Sigmoid colon (tissue), 7 donors: ENCODE results near the gene PACS1. TPM values are rescaled to one million over a fixed set of nuclear protein-coding genes. Genes with fewer than 3 reads are reported as not detected.

Source experiments
- DNase-seq: peaks from one replicate; pipeline ENCODE4 v3.0.0-alpha.2; 2019
- H3K27ac ChIP-seq, 4 donors: fragments of 200-600 bp; sonication (generic); one replicate each; pipeline ENCODE4 v1.5.1; 2016 to 2019; ENCODE audit warnings: mild to moderate bottlenecking in 1 of 4
- H3K27me3 ChIP-seq, 3 donors: fragments of 200-600 bp; sonication (generic); one replicate each; pipeline ENCODE4 v1.5.1; 2019; ENCODE audit warnings: mild to moderate bottlenecking in 1 of 3
- H3K36me3 ChIP-seq, 4 donors: fragments of 200-600 bp; sonication (generic); one replicate each; pipeline ENCODE4 v1.5.1; 2016 to 2019
- H3K4me1 ChIP-seq, 4 donors: fragments of 200-600 bp; sonication (generic); one replicate each; pipeline ENCODE4 v1.5.1; 2017 to 2019
- H3K4me3 ChIP-seq, 4 donors: fragments of 200-600 bp; sonication (generic); one replicate each; pipeline ENCODE4 v1.5.1; 2017 to 2019; ENCODE audit warnings: mild to moderate bottlenecking in 2 of 4, moderate library complexity in 1 of 4
- H3K9me3 ChIP-seq, 4 donors: fragments of 200-600 bp in 3 of 4; sonication (generic) in 3 of 4; one replicate each; pipeline versions ENCODE4 v1.5.1 to v1.6.1; 2013 to 2019
- EP300 ChIP-seq, 4 donors: sonication (generic); formaldehyde crosslinking; IDR thresholded peaks; one replicate each; pipeline ENCODE4 v1.6.1; 2017; ENCODE audit warnings: antibody characterized with exemption in 4 of 4
- POLR2A ChIP-seq, 2 donors: fragments of 450-650 bp; IDR thresholded peaks; one replicate each; pipeline ENCODE4 v1.6.1; 2016; ENCODE audit warnings: antibody characterized with exemption in 2 of 2, mild to moderate bottlenecking in 2 of 2, moderate library complexity in 2 of 2
- POLR2AphosphoS5 ChIP-seq, 4 donors: sonication (generic); formaldehyde crosslinking; IDR thresholded peaks; one replicate each; pipeline ENCODE4 v1.6.1; 2017; ENCODE audit warnings: antibody characterized with exemption in 4 of 4
- WGBS, 2 donors: extraction: QIAGEN DNeasy Blood & Tissue Kit; methylation state at CpG; one replicate each; pipeline ENCODE4 v1.1.7; 2013; 5-methylcytosine and 5-hydroxymethylcytosine counted together
- intact Hi-C: fragments of 100-400 bp; cut with DNase I; formaldehyde crosslinking; loops from one replicate; pipeline ENCODE4 v1.15.1; 2023
- polyA plus RNA-seq, 3 donors: library from polyadenylated mRNA; stranded (reverse); fragments of 200-250 nt; gene quantifications; one replicate each; pipeline ENCODE4 v1.2.3, GENCODE V29; 2013
- total RNA-seq, 4 donors: library from RNA; depleted of rRNA; stranded (reverse); fragments of >200 nt; gene quantifications; one replicate each; pipeline ENCODE4 v1.1.0, GENCODE V29; 2016
- TF ChIP-seq, protein P1 (sequence below), 4 experiments: fragments of 450-650 bp in 3 of 4; fragments of 200-600 bp in 1 of 4; IDR thresholded peaks; one replicate each; pipeline ENCODE4 v1.5.1; 2016 to 2019; ENCODE audit warnings: antibody characterized with exemption in 4 of 4, mild to moderate bottlenecking in 3 of 4, moderate library complexity in 2 of 4
- donor health status: healthy with polysubstance abuse.
- donor health status: Bipolar disorder and iron deficiency.
- donor health status: healthy.

PACS1 gene
- total and polyA plus RNA-seq, 7 donors, result 2.1 to 75.9 (median 22.8) TPM

DNA sequence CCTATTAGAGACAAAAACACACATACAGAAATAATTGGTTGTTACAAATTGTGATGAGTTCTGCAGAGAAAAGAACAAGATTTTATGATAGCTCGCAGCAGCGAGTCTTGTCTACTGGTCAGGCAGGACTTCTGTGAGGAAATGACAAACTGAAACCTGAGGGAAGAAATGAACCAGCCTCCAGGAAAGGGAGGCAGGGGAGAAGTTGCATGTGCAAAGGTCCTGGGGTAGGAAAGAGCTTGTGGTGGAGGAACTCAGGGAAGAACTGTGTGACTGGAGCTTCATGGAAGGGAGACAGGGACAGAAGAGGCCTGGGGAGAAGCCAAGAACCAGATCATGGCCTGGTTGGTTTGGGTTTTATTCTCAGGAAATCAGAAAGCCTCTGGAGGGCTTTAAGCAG lies 189.2 kb downstream of the PACS1 start:
- H3K27me3 ChIP-seq, result no peaks in the 10 kb centered on the region
- no peak overlapping the region for H3K4me3 ChIP-seq
- H3K4me1 ChIP-seq, result peaks cover 0 to 20% (median 15%) of the 10 kb centered on the region in 4 donors
- no peak overlapping the region for H3K27ac ChIP-seq
- no peak for TF ChIP-seq POLR2AphosphoS5 (IDR thresholded peaks at IDR 0.05)
- TF ChIP-seq, protein P1, sequence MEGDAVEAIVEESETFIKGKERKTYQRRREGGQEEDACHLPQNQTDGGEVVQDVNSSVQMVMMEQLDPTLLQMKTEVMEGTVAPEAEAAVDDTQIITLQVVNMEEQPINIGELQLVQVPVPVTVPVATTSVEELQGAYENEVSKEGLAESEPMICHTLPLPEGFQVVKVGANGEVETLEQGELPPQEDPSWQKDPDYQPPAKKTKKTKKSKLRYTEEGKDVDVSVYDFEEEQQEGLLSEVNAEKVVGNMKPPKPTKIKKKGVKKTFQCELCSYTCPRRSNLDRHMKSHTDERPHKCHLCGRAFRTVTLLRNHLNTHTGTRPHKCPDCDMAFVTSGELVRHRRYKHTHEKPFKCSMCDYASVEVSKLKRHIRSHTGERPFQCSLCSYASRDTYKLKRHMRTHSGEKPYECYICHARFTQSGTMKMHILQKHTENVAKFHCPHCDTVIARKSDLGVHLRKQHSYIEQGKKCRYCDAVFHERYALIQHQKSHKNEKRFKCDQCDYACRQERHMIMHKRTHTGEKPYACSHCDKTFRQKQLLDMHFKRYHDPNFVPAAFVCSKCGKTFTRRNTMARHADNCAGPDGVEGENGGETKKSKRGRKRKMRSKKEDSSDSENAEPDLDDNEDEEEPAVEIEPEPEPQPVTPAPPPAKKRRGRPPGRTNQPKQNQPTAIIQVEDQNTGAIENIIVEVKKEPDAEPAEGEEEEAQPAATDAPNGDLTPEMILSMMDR (IDR thresholded peaks at IDR 0.05), result no peak
- no peak for TF ChIP-seq POLR2A (IDR thresholded peaks at IDR 0.05)
- no peak for TF ChIP-seq EP300 (IDR thresholded peaks at IDR 0.05)
- DNase-seq, result no peak
- H3K36me3 ChIP-seq, result peaks cover 11 to 49% (median 29%) of the 10 kb centered on the region in 4 donors
- H3K9me3 ChIP-seq, result no peaks in the 10 kb centered on the region
- 91 to 96% methylated on average over 2 of the region's 2 CpGs for WGBS, 2 donors
- intact Hi-C loops, result no loop called here

DNA sequence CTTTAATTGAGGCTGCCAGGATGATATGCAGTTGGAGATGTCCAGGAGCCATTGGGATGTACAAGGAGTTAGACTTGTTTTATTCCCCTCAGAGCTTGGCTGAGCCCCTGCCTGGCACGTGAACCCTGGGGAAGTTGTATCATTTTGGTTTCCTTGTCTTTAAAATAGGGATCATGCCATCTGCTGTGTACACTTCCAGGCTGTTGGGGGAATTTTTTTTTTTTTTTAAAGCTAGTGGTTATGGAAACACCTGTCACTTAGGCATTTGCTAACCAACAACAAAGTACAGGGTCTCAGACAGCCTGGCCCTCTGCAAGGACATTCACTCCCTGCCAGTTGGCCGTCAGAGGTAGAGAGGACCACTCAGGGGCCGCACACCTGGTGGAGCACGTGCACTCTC lies 189.9 kb downstream of the PACS1 start:
- H3K27ac ChIP-seq, result no peak overlapping the region
- peaks cover 11 to 57% (median 32%) of the 10 kb centered on the region in 4 donors for H3K36me3 ChIP-seq
- 94% methylated on average over 4 of the region's 4 CpGs for WGBS, 2 donors
- TF ChIP-seq POLR2A (IDR thresholded peaks at IDR 0.05) (no peak), POLR2AphosphoS5 (IDR thresholded peaks at IDR 0.05) (no peak), EP300 (IDR thresholded peaks at IDR 0.05) (no peak)
- TF ChIP-seq, protein P1 (IDR thresholded peaks at IDR 0.05), result no peak
- intact Hi-C loops, result no loop called here
- H3K4me3 ChIP-seq, result no peak overlapping the region
- H3K9me3 ChIP-seq, result no peaks in the 10 kb centered on the region
- DNase-seq, result no peak
- peaks cover 0 to 20% (median 15%) of the 10 kb centered on the region in 4 donors for H3K4me1 ChIP-seq
- no peaks in the 10 kb centered on the region for H3K27me3 ChIP-seq

DNA sequence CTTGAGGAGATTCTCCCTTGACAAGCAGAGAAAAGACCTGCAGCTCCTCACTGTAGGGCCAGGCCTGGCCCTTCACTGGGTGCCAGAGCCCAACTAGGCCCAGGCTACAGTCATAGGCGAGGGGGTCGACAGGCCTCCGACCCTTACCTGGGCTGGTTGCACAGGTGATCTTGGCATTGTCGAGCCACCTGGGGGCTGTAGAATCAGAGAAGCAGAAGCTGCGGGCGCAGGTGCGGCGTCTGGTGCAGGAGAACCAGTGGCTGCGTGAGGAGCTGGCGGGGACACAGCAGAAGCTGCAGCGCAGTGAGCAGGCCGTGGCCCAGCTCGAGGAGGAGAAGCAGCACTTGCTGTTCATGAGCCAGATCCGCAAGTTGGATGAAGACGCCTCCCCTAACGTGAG lies 191.5 kb downstream of the PACS1 start:
- H3K9me3 ChIP-seq, result no peaks in the 10 kb centered on the region
- peaks cover 11 to 66% (median 35%) of the 10 kb centered on the region in 4 donors for H3K36me3 ChIP-seq
- H3K27me3 ChIP-seq, result no peaks in the 10 kb centered on the region
- DNase-seq, result no peak
- intact Hi-C loops, result no loop called here
- TF ChIP-seq, protein P1 (IDR thresholded peaks at IDR 0.05), result no peak
- no peak for TF ChIP-seq POLR2A (IDR thresholded peaks at IDR 0.05)
- TF ChIP-seq POLR2AphosphoS5 (IDR thresholded peaks at IDR 0.05), result no peak
- no peak for TF ChIP-seq EP300 (IDR thresholded peaks at IDR 0.05)
- no peak overlapping the region for H3K27ac ChIP-seq
- no peak overlapping the region for H3K4me3 ChIP-seq
- WGBS, 2 donors, result 96% methylated on average over 16 of the region's 16 CpGs
- peaks cover 0 to 30% (median 20%) of the 10 kb centered on the region in 4 donors for H3K4me1 ChIP-seq

DNA sequence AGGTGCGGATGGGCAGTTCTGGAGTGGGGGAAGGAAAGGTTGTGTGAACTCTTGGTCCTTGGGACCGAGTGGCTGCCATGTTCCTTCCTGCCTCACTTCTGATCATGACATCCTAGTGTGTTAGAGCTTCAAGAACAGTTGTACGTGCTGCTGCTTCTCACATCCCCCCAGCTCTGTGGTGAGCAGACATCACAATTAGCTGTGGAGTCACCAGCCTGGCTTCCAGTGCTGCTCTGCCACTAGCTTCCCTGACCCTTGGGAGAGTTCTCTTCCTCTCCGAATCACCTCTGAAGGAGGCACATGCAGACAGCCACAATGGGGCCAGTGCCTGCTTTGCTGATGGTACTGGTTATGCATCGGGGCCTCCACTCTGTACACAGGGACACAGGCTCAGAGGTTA lies 192.1 kb downstream of the PACS1 start:
- H3K4me3 ChIP-seq, result no peak overlapping the region
- intact Hi-C loops, result no loop called here
- H3K36me3 ChIP-seq, result peaks cover 11 to 66% (median 35%) of the 10 kb centered on the region in 4 donors
- WGBS, 2 donors, result 95 to 96% methylated on average over 5 of the region's 5 CpGs
- DNase-seq, result no peak
- no peaks in the 10 kb centered on the region for H3K9me3 ChIP-seq
- TF ChIP-seq EP300 (IDR thresholded peaks at IDR 0.05), result no peak
- TF ChIP-seq POLR2AphosphoS5 (IDR thresholded peaks at IDR 0.05), result no peak
- TF ChIP-seq, protein P1 (IDR thresholded peaks at IDR 0.05), result no peak
- TF ChIP-seq POLR2A (IDR thresholded peaks at IDR 0.05), result no peak
- no peaks in the 10 kb centered on the region for H3K27me3 ChIP-seq
- H3K4me1 ChIP-seq, result peaks cover 0 to 29% (median 21%) of the 10 kb centered on the region in 4 donors
- no peak overlapping the region for H3K27ac ChIP-seq

DNA sequence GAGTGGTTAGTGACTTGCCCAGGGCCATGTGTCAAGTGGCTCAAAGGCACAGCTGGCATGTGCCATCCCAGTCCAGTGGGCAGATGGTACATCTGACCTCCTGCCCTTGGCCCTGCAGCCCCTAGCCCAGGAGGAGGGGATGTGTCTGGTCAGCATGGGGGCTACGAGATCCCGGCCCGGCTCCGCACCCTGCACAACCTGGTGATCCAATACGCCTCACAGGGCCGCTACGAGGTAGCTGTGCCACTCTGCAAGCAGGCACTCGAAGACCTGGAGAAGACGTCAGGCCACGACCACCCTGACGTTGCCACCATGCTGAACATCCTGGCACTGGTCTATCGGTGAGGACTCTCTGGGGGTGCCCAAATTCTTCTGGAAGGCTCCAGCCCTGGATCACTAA lies 192.6 kb downstream of the PACS1 start:
- Histone ChIP-seq H3K9me3 (no peaks in the 10 kb centered on the region), H3K36me3 (peaks cover 11 to 66% (median 35%) of the 10 kb centered on the region in 4 donors), H3K27me3 (no peaks in the 10 kb centered on the region), H3K4me1 (peaks cover 0 to 29% (median 21%) of the 10 kb centered on the region in 4 donors), H3K4me3 (no peak overlapping the region), H3K27ac (no peak overlapping the region)
- DNase-seq, result no peak
- intact Hi-C loops, result no loop called here
- 95 to 97% methylated on average over 12 of the region's 12 CpGs for WGBS, 2 donors
- TF ChIP-seq POLR2AphosphoS5 (IDR thresholded peaks at IDR 0.05) (no peak), POLR2A (IDR thresholded peaks at IDR 0.05) (no peak), EP300 (IDR thresholded peaks at IDR 0.05) (no peak)
- TF ChIP-seq, protein P1 (IDR thresholded peaks at IDR 0.05), result no peak
